Midbrain (tissue), 1 donor: ENCODE results near the gene INSIG1.

Experiments used
- DNase-seq: peaks from one replicate; lab custom pipeline; 2025; lab: John Stamatoyannopoulos, UW

Gene INSIG1

GRCh38 chr7:155285423-155285822, 12.3 kb upstream of the INSIG1 start:
- DNase-seq = no peak

GRCh38 chr7:155285833-155286232, 11.8 kb upstream of the INSIG1 start:
- DNase-seq = no peak

GRCh38 chr7:155286686-155287085, 11.0 kb upstream of the INSIG1 start:
- DNase-seq = no peak

GRCh38 chr7:155287284-155287935, 10.3 kb upstream of the INSIG1 start:
- DNase-seq = no peak

- DNase-seq = no peak
Observed at GRCh38 chr7:155288055-155288454, 9.6 kb upstream of the INSIG1 start.

- DNase-seq = no peak
Observed at GRCh38 chr7:155289107-155289506, 8.6 kb upstream of the INSIG1 start.

GRCh38 chr7:155289949-155290501, 7.7 kb upstream of the INSIG1 start:
- no peak for DNase-seq

- no peak for DNase-seq
Observed at GRCh38 chr7:155291045-155291530, 6.6 kb upstream of the INSIG1 start.

- DNase-seq = no peak
Observed at GRCh38 chr7:155291729-155292128, 5.9 kb upstream of the INSIG1 start.

- no peak for DNase-seq
Observed at GRCh38 chr7:155292680-155293226, 4.9 kb upstream of the INSIG1 start.

- no peak for DNase-seq
Observed at GRCh38 chr7:155293721-155294510, 3.8 kb upstream of the INSIG1 start.

GRCh38 chr7:155294511-155294778, 3.2 kb upstream of the INSIG1 start:
- DNase-seq = no peak

GRCh38 chr7:155295511-155295910, 2.2 kb upstream of the INSIG1 start:
- DNase-seq = no peak

- no peak for DNase-seq
Observed at GRCh38 chr7:155296006-155296787, 1.5 kb upstream of the INSIG1 start.

- DNase-seq = peak; percentile 55
Observed at GRCh38 chr7:155296788-155297516, 726 bp upstream of the INSIG1 start.

GRCh38 chr7:155298288-155298833, 683 bp downstream of the INSIG1 start:
- no peak for DNase-seq

- peak; percentile 98 for DNase-seq
Observed at GRCh38 chr7:155298834-155299534, 1.3 kb downstream of the INSIG1 start.

- peak; percentile 58 for DNase-seq
Observed at GRCh38 chr7:155299535-155300202, 2.0 kb downstream of the INSIG1 start.

- no peak for DNase-seq
Observed at GRCh38 chr7:155300641-155301452, 3.2 kb downstream of the INSIG1 start.
